SK-N-SH treated with all-trans-retinoic acid at 6 μM for 48 hours (cell line): ENCODE results near the gene EEF1AKMT3.

Source experiments
- ATAC-seq: fragments of 200-7000 bp; cut with Tn5 transposase; 3 replicates; pipeline ENCODE4 v1.9.1; 2020; ENCODE audit warnings: mild to moderate bottlenecking, moderate library complexity
- ARNTL ChIP-seq: fragments of 450-650 bp; formaldehyde crosslinking; IDR thresholded peaks from 2 replicates; pipeline ENCODE4 v1.5.0; 2020; ENCODE audit warnings: low read depth, mild to moderate bottlenecking, moderate library complexity, borderline replicate concordance
- BACH2 ChIP-seq: fragments of 250-450 bp; sonication (Bioruptor Pico); IDR thresholded peaks from 2 replicates; pipeline ENCODE4 v1.9.0; 2021; ENCODE audit warnings: mild to moderate bottlenecking, borderline replicate concordance
- CSDC2 ChIP-seq: fragments of 250-450 bp; sonication (Bioruptor Pico); IDR thresholded peaks from 2 replicates; pipeline ENCODE4 v1.5.0; 2020; ENCODE audit warnings: mild to moderate bottlenecking, moderate library complexity
- ESRRG ChIP-seq: fragments of 250-450 bp; sonication (Bioruptor Pico); IDR thresholded peaks from 2 replicates; pipeline ENCODE4 v1.6.1; 2021; ENCODE audit warnings: mild to moderate bottlenecking
- GLIS3 ChIP-seq: fragments of 250-450 bp; sonication (Bioruptor Pico); IDR thresholded peaks from 2 replicates; pipeline ENCODE4 v1.5.0; 2020; ENCODE audit warnings: mild to moderate bottlenecking, moderate library complexity
- ISL1 ChIP-seq: fragments of 250-450 bp; sonication (Bioruptor Pico); IDR thresholded peaks from 2 replicates; pipeline ENCODE4 v2.1.2; 2022; ENCODE audit warnings: mild to moderate bottlenecking, moderate library complexity
- OSR1 ChIP-seq: fragments of 250-450 bp; sonication (Bioruptor Pico); IDR thresholded peaks from 2 replicates; pipeline ENCODE4 v1.8.0; 2022; ENCODE audit warnings: moderate library complexity, mild to moderate bottlenecking, inconsistent platforms
- PPARA ChIP-seq: fragments of 250-450 bp; sonication (Bioruptor Pico); IDR thresholded peaks from 2 replicates; pipeline ENCODE4 v1.5.0; 2020; ENCODE audit warnings: mild to moderate bottlenecking, borderline replicate concordance
- SNAI2 ChIP-seq: fragments of 250-450 bp; sonication (Bioruptor Pico); IDR thresholded peaks from 2 replicates; pipeline ENCODE4 v1.5.0; 2020; ENCODE audit warnings: mild to moderate bottlenecking, moderate library complexity
- TCF4 ChIP-seq: fragments of 250-450 bp; sonication (Bioruptor Pico); IDR thresholded peaks from 2 replicates; pipeline ENCODE4 v1.8.0; 2021; ENCODE audit warnings: mild to moderate bottlenecking, moderate library complexity, borderline replicate concordance
- TOX ChIP-seq: fragments of 250-450 bp; sonication (Bioruptor Pico); IDR thresholded peaks from 2 replicates; pipeline ENCODE4 v1.8.0; 2021; ENCODE audit warnings: mild to moderate bottlenecking, moderate library complexity, borderline replicate concordance
- ZC3H10 ChIP-seq: fragments of 250-450 bp; sonication (Bioruptor Pico); IDR thresholded peaks from 2 replicates; pipeline ENCODE4 v1.5.1; 2021; ENCODE audit warnings: mild to moderate bottlenecking, moderate library complexity
- ZFP30 ChIP-seq: fragments of 450-650 bp; formaldehyde crosslinking; IDR thresholded peaks from 2 replicates; pipeline ENCODE4 v1.5.0; 2022; ENCODE audit warnings: mild to moderate bottlenecking, moderate library complexity
- ZNF565 ChIP-seq: fragments of 450-650 bp; formaldehyde crosslinking; conservative IDR thresholded peaks from 2 replicates; pipeline ENCODE4 v1.5.0; 2020; ENCODE audit warnings: low read depth, mild to moderate bottlenecking, moderate library complexity
- ZNF70 ChIP-seq: fragments of 450-650 bp; formaldehyde crosslinking; IDR thresholded peaks from 2 replicates; pipeline ENCODE4 v1.5.0; 2020; ENCODE audit warnings: mild to moderate bottlenecking, moderate library complexity
- ZNF8 ChIP-seq: fragments of 450-650 bp; formaldehyde crosslinking; IDR thresholded peaks from 2 replicates; pipeline ENCODE4 v1.5.0; 2020; ENCODE audit warnings: mild to moderate bottlenecking, moderate library complexity
- TF ChIP-seq, protein P1 (sequence below): fragments of 250-450 bp; sonication (Bioruptor Pico); IDR thresholded peaks from 2 replicates; pipeline ENCODE4 v1.8.0; 2020; ENCODE audit warnings: mild to moderate bottlenecking, moderate library complexity, borderline replicate concordance
- TF ChIP-seq, protein P2 (sequence below): fragments of 250-450 bp; sonication (Bioruptor Pico); IDR thresholded peaks from 2 replicates; pipeline ENCODE4 v1.5.0; 2020; ENCODE audit warnings: mild to moderate bottlenecking, moderate library complexity
- TF ChIP-seq, protein P3 (sequence below): fragments of 250-450 bp; sonication (Bioruptor Pico); IDR thresholded peaks from 2 replicates; pipeline ENCODE4 v1.5.1; 2020; ENCODE audit warnings: low read depth, mild to moderate bottlenecking, moderate library complexity
- TF ChIP-seq, protein P4 (sequence below): fragments of 250-450 bp; sonication (Bioruptor Pico); IDR thresholded peaks from 2 replicates; pipeline ENCODE4 v1.5.1; 2021; ENCODE audit warnings: mild to moderate bottlenecking, moderate library complexity

Gene EEF1AKMT3

DNA sequence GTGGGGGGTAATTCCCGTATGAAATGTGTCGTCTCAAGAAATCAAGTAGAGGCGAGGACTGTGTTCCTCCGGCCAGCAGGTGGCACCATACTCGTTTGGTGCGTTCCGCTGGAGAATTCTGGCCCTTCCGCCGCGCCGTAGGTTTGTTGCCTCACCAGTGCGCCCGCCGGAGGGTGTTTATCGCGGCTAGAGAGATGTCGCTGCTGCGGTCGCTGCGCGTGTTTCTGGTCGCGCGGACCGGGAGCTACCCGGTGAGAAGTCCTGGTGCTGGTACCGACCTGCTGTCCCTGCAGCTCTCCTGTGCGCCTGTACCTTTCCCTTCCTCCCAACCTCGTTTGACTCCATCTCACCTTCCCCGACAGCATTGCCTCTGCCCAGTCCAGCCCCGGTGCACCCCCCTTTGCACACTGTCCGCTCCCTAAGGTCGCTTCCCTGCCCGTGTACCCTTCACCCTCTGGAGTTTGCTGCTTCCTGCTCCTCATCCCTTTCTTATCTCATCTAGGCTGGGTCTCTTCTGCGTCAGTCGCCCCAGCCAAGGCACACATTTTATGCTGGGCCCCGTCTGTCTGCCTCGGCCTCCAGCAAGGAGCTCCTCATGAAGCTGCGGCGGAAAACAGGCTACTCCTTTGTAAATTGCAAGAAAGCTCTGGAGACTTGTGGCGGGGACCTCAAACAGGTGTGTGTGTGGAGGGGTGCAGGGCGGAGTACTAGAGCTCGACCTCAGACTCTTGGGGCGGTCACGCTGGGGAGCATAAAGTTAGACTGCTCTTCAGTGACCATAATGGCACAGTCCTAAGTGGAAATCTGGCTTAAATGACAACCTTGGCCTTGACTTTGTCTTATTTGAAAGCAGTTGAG lies 10.4 kb downstream of the EEF1AKMT3 start, which contains the start of gene TSFM:
Gene TSFM (plus strand): TSS at position 180 of the 858 bp plus-strand sequence. CDS start 15 bp downstream, at position 195.
- ATAC-seq, result peak; percentile 91
- TF ChIP-seq, protein P1, sequence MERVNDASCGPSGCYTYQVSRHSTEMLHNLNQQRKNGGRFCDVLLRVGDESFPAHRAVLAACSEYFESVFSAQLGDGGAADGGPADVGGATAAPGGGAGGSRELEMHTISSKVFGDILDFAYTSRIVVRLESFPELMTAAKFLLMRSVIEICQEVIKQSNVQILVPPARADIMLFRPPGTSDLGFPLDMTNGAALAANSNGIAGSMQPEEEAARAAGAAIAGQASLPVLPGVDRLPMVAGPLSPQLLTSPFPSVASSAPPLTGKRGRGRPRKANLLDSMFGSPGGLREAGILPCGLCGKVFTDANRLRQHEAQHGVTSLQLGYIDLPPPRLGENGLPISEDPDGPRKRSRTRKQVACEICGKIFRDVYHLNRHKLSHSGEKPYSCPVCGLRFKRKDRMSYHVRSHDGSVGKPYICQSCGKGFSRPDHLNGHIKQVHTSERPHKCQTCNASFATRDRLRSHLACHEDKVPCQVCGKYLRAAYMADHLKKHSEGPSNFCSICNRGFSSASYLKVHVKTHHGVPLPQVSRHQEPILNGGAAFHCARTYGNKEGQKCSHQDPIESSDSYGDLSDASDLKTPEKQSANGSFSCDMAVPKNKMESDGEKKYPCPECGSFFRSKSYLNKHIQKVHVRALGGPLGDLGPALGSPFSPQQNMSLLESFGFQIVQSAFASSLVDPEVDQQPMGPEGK (CRISPR knock-in tag), result peak; percentile 74; the same call in 1 of the 2 replicates
- TF ChIP-seq, protein P2, sequence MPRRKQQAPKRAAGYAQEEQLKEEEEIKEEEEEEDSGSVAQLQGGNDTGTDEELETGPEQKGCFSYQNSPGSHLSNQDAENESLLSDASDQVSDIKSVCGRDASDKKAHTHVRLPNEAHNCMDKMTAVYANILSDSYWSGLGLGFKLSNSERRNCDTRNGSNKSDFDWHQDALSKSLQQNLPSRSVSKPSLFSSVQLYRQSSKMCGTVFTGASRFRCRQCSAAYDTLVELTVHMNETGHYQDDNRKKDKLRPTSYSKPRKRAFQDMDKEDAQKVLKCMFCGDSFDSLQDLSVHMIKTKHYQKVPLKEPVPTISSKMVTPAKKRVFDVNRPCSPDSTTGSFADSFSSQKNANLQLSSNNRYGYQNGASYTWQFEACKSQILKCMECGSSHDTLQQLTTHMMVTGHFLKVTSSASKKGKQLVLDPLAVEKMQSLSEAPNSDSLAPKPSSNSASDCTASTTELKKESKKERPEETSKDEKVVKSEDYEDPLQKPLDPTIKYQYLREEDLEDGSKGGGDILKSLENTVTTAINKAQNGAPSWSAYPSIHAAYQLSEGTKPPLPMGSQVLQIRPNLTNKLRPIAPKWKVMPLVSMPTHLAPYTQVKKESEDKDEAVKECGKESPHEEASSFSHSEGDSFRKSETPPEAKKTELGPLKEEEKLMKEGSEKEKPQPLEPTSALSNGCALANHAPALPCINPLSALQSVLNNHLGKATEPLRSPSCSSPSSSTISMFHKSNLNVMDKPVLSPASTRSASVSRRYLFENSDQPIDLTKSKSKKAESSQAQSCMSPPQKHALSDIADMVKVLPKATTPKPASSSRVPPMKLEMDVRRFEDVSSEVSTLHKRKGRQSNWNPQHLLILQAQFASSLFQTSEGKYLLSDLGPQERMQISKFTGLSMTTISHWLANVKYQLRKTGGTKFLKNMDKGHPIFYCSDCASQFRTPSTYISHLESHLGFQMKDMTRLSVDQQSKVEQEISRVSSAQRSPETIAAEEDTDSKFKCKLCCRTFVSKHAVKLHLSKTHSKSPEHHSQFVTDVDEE (CRISPR knock-in tag), result 0 out of 2 replicates have a peak, but pooled peaks have one; percentile 13
- TF ChIP-seq ARNTL (CRISPR knock-in tag) (no peak), ESRRG (CRISPR knock-in tag) (no peak), TCF4 (no peak)

DNA sequence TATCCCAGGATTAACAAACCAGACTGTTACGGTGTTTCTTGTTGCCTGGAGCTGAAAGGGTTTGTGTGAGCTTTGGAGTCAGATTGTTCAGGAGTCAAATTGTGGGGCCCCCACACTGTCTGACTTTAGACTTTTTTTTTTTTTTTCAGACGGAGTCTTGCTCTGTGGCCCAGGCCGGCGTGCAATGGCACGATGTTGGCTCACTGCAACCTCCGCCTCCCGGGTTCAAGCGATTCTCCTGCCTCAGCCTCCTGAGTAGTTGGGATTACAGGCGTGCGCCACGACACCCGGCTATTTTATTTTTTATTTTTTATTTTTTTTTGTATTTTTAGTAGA lies 11.0 kb downstream of the EEF1AKMT3 start:
- TF ChIP-seq OSR1 (CRISPR knock-in tag) (no peak), SNAI2 (CRISPR knock-in tag) (no peak), ZNF8 (CRISPR knock-in tag) (no peak), ZC3H10 (CRISPR knock-in tag) (no peak), ESRRG (CRISPR knock-in tag) (no peak), PPARA (no peak), ARNTL (CRISPR knock-in tag) (no peak), TCF4 (no peak), CSDC2 (no peak), ZNF70 (CRISPR knock-in tag) (no peak), GLIS3 (no peak), ZFP30 (CRISPR knock-in tag) (no peak), TOX (CRISPR knock-in tag) (no peak), ISL1 (CRISPR knock-in tag) (no peak)
- TF ChIP-seq, protein P3, sequence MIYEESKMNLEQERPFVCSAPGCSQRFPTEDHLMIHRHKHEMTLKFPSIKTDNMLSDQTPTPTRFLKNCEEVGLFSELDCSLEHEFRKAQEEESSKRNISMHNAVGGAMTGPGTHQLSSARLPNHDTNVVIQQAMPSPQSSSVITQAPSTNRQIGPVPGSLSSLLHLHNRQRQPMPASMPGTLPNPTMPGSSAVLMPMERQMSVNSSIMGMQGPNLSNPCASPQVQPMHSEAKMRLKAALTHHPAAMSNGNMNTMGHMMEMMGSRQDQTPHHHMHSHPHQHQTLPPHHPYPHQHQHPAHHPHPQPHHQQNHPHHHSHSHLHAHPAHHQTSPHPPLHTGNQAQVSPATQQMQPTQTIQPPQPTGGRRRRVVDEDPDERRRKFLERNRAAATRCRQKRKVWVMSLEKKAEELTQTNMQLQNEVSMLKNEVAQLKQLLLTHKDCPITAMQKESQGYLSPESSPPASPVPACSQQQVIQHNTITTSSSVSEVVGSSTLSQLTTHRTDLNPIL, result no peak
- TF ChIP-seq, protein P2 (CRISPR knock-in tag), result no peak
- TF ChIP-seq, protein P4, sequence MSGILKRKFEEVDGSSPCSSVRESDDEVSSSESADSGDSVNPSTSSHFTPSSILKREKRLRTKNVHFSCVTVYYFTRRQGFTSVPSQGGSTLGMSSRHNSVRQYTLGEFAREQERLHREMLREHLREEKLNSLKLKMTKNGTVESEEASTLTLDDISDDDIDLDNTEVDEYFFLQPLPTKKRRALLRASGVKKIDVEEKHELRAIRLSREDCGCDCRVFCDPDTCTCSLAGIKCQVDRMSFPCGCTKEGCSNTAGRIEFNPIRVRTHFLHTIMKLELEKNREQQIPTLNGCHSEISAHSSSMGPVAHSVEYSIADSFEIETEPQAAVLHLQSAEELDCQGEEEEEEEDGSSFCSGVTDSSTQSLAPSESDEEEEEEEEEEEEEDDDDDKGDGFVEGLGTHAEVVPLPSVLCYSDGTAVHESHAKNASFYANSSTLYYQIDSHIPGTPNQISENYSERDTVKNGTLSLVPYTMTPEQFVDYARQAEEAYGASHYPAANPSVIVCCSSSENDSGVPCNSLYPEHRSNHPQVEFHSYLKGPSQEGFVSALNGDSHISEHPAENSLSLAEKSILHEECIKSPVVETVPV (CRISPR knock-in tag), result no peak
- no peak for ATAC-seq

DNA sequence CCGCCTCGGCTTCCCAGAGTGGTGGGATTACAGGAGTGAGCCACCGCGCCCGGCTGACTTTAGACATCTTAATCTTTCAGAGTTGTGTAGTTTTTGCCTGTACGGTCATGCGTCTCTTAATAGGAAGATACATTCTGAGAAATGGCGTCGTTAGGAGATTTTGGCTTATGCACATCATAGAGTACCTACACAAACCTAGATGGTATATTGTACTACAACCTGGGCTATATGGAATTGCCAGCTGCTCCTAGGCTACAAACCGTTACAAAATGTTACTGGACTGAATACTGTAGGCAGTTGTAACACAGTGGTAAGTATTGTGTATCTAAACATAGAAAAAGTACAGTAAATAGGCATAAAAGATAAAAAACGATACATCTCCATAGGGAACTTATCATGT lies 11.4 kb downstream of the EEF1AKMT3 start:
- ATAC-seq, result no peak
- TF ChIP-seq, protein P1 (CRISPR knock-in tag), result no peak
- no peak for TF ChIP-seq BACH2 (CRISPR knock-in tag)
- no peak for TF ChIP-seq SNAI2 (CRISPR knock-in tag)
- TF ChIP-seq OSR1 (CRISPR knock-in tag), result no peak
- no peak for TF ChIP-seq TOX (CRISPR knock-in tag)
- no peak for TF ChIP-seq ARNTL (CRISPR knock-in tag)
- TF ChIP-seq ZFP30 (CRISPR knock-in tag), result no peak
- no peak for TF ChIP-seq ZNF8 (CRISPR knock-in tag)
- TF ChIP-seq ESRRG (CRISPR knock-in tag), result no peak
- TF ChIP-seq ZNF565 (CRISPR knock-in tag), result no peak
- TF ChIP-seq, protein P4 (CRISPR knock-in tag), result no peak
- no peak for TF ChIP-seq ZC3H10 (CRISPR knock-in tag)
- no peak for TF ChIP-seq ISL1 (CRISPR knock-in tag)
- no peak for TF ChIP-seq GLIS3
